NCI-H345 (cell line): ENCODE measurements around the gene TMTC1.

Experiments
- DNase-seq: peaks from one replicate; lab custom pipeline; 2025; lab: John Stamatoyannopoulos, UW

The TMTC1 gene

GRCh38 chr12:29709496-29710040, 74.2 kb downstream of the TMTC1 start:
- no peak for DNase-seq

GRCh38 chr12:29709054-29709453, 74.7 kb downstream of the TMTC1 start:
- no peak for DNase-seq

- no peak for DNase-seq
Measured at GRCh38 chr12:29707846-29708245, 75.9 kb downstream of the TMTC1 start.

GRCh38 chr12:29706311-29706710, 77.4 kb downstream of the TMTC1 start:
- no peak for DNase-seq

GRCh38 chr12:29703528-29703927, 80.2 kb downstream of the TMTC1 start:
- DNase-seq = no peak

- no peak for DNase-seq
Measured at GRCh38 chr12:29702972-29703371, 80.8 kb downstream of the TMTC1 start.

- DNase-seq = no peak
Measured at GRCh38 chr12:29702222-29702621, 81.5 kb downstream of the TMTC1 start.

GRCh38 chr12:29700761-29701481, 82.8 kb downstream of the TMTC1 start:
- DNase-seq = no peak

GRCh38 chr12:29698756-29699155, 85.0 kb downstream of the TMTC1 start:
- DNase-seq = no peak

- no peak for DNase-seq
Measured at GRCh38 chr12:29695800-29696199, 87.9 kb downstream of the TMTC1 start.

- no peak for DNase-seq
Measured at GRCh38 chr12:29695026-29695425, 88.7 kb downstream of the TMTC1 start.

- no peak for DNase-seq
Measured at GRCh38 chr12:29694002-29694401, 89.7 kb downstream of the TMTC1 start.

- DNase-seq = no peak
Measured at GRCh38 chr12:29692237-29692636, 91.5 kb downstream of the TMTC1 start.

GRCh38 chr12:29691161-29691854, 92.4 kb downstream of the TMTC1 start:
- DNase-seq = no peak

- DNase-seq = no peak
Measured at GRCh38 chr12:29690728-29691127, 93.0 kb downstream of the TMTC1 start.

- DNase-seq = no peak
Measured at GRCh38 chr12:29688914-29689313, 94.8 kb downstream of the TMTC1 start.

GRCh38 chr12:29682088-29682487, 101.7 kb downstream of the TMTC1 start:
- no peak for DNase-seq

GRCh38 chr12:29681370-29681769, 102.4 kb downstream of the TMTC1 start:
- no peak for DNase-seq

- DNase-seq = no peak
Measured at GRCh38 chr12:29676676-29677075, 107.1 kb downstream of the TMTC1 start.

GRCh38 chr12:29674463-29674862, 109.3 kb downstream of the TMTC1 start:
- DNase-seq = no peak

GRCh38 chr12:29673346-29673745, 110.4 kb downstream of the TMTC1 start:
- no peak for DNase-seq

GRCh38 chr12:29672580-29672979, 111.2 kb downstream of the TMTC1 start:
- no peak for DNase-seq

- no peak for DNase-seq
Measured at GRCh38 chr12:29671742-29672141, 112.0 kb downstream of the TMTC1 start.
